GM12864 (cell line): Measurements from ENCODE around the gene CDS2.
A peak's percentile ranks its signal among the peaks of the same experiment; 100 is the strongest.

ENCODE experiments used
- DNase-seq: peaks from one replicate; pipeline ENCODE4 v3.0.0-alpha.2; 2011; ENCODE audit warnings: low read depth
- H3K4me3 ChIP-seq: 2 replicates; pipeline ENCODE4 v1.5.1; 2011; ENCODE audit warnings: mild to moderate bottlenecking, low read depth, low read length, control low read depth
- TF ChIP-seq, protein P1 (sequence below): IDR thresholded peaks from 2 replicates; pipeline ENCODE4 v1.5.1; 2011; ENCODE audit warnings: low read depth, mild to moderate bottlenecking, moderate library complexity, low read length, control low read depth, inconsistent platforms; ENCODE audit errors: missing control alignments

CDS2 gene

DNA sequence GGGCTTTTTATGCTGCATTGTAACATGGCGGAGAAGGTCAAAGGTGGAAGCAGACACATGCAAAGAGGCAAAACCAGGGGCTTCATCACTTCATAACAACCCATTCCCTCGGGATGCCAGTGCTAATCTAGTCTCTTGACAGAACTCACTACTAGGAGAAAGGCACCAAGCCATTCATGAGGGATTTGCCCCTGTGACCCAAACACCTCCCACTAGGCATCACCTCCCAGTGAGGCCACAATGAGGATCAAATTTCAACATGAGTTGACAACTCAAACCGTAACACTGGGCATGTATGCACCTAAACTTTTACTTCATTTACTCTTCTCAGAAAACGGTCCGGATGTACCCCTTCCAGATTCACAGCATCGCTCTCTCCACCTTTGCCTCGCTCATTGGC, 61.9 kb downstream of the CDS2 start:
- H3K4me3 ChIP-seq, result no peak overlapping the region
- TF ChIP-seq, protein P1, sequence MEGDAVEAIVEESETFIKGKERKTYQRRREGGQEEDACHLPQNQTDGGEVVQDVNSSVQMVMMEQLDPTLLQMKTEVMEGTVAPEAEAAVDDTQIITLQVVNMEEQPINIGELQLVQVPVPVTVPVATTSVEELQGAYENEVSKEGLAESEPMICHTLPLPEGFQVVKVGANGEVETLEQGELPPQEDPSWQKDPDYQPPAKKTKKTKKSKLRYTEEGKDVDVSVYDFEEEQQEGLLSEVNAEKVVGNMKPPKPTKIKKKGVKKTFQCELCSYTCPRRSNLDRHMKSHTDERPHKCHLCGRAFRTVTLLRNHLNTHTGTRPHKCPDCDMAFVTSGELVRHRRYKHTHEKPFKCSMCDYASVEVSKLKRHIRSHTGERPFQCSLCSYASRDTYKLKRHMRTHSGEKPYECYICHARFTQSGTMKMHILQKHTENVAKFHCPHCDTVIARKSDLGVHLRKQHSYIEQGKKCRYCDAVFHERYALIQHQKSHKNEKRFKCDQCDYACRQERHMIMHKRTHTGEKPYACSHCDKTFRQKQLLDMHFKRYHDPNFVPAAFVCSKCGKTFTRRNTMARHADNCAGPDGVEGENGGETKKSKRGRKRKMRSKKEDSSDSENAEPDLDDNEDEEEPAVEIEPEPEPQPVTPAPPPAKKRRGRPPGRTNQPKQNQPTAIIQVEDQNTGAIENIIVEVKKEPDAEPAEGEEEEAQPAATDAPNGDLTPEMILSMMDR, result no peak
- no peak for DNase-seq

DNA sequence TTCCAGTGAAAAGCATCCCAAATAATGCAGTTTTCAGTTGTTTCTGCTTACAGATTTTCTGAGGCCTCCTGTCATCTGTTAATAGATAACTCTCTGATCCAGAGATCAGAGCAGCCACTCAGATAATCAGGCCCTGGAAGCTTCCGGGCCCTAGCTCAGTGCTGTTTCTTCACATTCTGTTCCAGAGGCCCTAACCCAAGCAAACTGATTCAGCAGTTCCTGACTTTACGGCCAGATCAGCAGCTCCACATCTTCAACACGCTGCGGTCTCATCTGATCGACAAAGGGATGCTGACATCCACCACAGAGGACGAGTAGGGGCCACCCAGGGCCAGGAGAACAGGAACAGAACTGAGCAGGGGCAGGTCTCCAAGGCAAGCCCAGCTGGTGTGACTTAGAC, 63.1 kb downstream of the CDS2 start:
- DNase-seq, result no peak
- H3K4me3 ChIP-seq, result no peak overlapping the region
- TF ChIP-seq, protein P1, result no peak

DNA sequence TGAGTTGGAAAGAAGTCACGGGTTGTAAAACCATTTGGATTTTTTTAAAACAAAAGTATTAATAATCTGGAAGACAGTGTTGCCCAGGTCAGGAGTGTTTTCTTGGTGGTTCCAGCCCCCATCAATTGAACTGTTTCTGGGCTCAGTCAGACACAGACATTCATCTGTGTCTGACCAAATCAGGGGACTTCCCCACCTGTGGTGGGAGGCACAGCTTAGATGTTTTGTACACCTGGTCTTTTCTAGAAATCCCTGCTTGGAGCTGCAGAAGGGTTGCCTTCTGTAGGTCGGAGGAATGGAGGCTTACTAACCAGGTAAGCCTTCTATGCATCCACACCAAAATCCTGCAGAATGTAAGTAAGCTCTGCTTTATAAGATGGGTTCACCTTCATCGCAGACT, 63.6 kb downstream of the CDS2 start:
- no peak for DNase-seq
- TF ChIP-seq, protein P1, result no peak
- no peak overlapping the region for H3K4me3 ChIP-seq

DNA sequence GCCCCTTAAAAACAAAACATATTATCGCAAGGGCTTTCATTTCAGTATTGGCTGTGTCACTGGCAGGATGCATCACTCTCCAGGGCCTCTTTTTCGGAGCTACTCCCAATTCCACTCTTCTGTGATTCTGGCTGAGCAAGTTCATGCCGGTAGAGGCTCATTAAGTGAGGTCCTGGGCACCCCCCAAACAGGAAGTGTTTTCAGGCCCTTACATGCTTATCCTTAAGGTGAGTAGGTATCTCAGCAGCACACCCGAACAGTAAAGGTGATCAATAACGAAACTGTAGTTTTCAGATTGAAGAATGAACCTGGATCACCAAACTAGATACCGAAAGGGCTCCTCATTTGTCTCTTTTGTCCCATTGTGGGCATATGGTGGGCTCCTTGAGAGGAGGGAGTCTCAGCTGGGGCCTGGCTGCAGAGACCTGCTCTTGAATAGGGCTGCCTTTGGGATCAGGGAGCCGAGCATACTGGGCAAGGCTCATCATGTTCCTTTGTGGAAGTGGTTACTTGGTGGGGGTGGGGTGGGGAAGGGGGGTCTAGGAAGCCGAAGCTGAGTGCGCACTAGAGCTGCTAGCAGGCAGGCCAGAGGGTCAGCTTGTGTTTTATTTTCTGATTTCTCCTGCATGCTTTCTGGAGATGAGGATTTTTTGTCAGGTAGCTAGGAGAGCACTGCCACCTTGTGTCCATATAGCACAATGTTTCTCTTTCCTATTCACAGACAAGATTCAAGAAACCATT, 65.2 kb downstream of the CDS2 start:
- H3K4me3 ChIP-seq, result no peak overlapping the region
- TF ChIP-seq, protein P1, result peak; percentile 71
- peak; percentile 57 for DNase-seq

DNA sequence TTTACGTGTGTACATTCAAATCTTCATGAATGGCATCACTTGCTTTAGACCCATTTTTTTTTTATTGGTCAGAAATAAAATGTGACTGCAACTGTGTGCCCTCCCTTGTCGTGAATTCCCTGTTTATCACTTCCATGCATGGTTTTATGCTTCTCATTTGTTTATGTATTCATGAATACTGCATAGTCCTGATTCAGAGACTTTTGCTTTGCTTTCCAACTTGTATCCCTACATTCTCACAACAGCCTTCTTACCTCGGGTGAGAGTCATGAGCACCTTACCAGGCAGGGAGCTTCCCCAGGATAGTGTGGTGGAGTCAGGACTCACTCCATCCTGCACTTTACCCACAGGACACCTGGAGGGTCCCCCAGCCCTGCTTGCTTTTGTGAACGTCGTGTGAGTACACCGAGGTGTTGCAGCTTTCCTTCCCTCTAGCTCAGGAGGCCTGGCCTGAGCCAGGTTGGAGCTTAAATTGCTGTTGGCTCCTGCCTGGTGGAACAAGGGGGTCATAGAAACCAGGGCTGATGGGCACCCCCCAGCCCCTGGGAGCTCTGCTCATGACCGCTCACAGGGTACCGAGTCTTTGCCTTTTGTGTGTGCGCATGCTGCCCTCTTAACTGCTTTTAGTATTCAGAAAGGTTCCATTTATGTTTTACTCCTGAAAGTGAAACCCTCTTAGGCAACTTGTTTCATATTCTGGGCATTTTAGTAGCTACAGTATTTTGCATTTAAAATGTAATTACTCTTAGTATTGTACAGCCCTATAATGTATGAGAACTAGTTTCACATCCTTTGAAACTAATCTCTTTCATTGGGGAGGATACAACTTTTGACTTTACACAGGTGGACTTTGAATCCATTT, 66.0 kb downstream of the CDS2 start:
- TF ChIP-seq, protein P1, result no peak
- no peak overlapping the region for H3K4me3 ChIP-seq
- no peak for DNase-seq

DNA sequence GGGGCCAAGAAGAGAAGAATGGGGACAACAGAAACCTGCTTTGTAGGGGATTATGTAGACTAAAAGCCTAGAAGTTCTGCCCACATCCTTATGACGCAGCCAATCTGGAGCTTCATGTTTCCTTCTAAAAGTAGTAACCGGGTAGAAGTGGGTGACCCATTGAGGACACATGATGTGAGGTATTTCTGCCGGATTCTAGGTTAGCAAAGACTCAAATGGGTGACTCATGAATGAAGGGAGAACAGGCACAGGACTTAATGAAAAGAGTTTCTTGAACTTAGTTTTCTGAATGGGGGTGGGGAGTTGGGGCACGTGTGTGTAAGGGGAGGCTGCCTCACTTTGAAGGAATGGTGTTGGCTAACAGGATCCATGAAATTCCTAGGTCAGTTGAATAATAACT, 68.8 kb downstream of the CDS2 start:
- no peak for DNase-seq
- TF ChIP-seq, protein P1, result no peak
- H3K4me3 ChIP-seq, result no peak overlapping the region
